ENCODE results near the gene MUC4. TPM values are rescaled to one million over a fixed set of nuclear protein-coding genes. Genes with fewer than 3 reads are reported as not detected.
"Not testable (repeated sequence)": the region's sequence is repeated elsewhere in the genome, so short reads cannot be mapped to it uniquely, and the experiment has no call there.

The MUC4 gene
- total RNA-seq, 1 donor from 2014 or later: not detected

GRCh38 chr3:195839260-195840010 lies 27.7 kb upstream of the MUC4 start:
- DNase-seq (ENCODE audit: low spot score): no peak

DNA sequence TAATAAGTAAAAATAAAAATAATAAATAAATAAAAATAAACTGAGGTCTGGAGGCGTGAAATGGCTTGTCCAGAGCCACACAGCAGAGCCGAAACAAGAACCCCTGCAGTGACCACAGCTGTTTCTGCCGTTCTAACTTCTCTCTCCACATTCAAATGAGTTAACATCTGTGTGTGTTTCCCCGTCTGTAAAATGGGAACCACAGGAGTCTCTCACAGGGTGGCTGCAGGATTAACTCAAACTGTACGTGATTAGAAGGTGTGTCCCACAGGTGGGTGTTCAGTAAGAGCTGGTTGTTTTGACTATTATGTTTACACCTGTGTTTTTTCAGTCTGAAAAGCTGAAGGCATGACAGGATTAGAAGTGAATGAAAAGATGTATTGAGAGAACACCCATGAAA lies 27.0 kb upstream of the MUC4 start:
- DNase-seq (ENCODE audit: low spot score): no peak

GRCh38 chr3:195836476-195837135 lies 24.9 kb upstream of the MUC4 start:
- DNase-seq (ENCODE audit: low spot score): no peak

DNA sequence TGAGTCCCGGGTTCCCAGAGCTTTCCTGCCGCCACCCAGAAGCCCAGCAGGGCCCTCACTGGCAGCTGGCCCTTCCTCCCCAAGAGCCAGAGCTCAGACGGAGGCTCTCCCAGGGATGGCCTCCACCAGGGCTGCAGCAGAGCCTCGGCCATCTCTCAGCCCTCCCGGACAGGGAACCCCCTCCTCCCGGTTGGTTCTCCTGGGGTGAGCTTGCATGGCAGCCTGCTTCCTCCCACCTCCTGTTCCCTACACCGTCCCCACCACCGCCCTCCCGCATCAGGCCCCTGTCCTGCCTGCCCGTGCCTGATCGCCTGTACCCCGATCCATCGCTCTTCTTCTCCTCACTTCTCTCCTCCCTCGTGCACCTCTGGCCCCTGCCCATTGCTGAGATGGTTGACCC lies 24.1 kb upstream of the MUC4 start:
- DNase-seq (ENCODE audit: low spot score): no peak

DNA sequence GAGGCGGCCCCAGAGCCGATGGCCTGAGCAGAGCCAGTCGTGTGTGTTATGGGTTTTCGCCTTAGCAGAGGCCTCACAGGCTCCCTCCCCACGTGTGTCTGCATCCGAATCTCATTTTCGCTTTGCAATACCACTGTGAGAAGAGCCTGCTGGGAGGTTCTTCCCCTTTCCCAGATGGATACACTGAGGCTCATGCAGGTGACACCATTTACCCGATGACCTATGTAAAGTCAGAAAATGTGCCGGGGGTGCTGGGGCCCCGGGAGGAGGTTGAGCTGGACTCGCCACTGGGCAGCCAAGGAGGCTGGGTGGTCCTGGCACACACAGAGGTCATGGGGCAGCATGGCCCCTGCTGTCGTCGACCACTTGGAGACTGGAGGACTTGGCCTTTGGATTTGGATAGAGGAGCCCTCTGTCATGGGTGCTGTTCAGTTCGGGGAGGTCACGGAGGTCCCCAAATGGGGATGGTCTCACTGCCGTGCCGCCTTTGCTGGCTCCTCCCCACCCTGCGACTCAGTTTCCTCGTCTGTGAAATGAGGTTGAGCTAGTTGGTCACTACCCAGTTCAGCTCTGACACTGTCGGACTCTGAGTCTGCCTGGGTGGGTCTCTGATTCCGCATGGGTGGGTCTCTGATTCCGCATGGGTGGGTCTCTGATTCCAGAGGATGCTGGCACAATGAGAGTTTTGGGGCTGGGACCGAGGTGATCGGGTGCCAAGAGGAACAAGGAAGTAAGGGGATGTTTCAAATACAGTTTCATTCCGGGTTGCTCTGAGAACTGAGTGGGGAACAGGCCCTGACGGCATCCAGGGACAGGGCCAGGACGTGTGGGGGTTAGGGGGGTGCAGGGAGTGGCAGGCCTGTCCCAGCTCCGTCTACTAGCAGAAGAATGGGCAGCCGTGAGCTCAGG lies 23.2 kb upstream of the MUC4 start:
- DNase-seq (ENCODE audit: low spot score): no peak

GRCh38 chr3:195829897-195830254 lies 18.1 kb upstream of the MUC4 start:
- DNase-seq (ENCODE audit: low spot score): no peak

- DNase-seq (ENCODE audit: low spot score): no peak
These were observed 17.0 kb upstream of the MUC4 start for GRCh38 chr3:195828762-195829161.

DNA sequence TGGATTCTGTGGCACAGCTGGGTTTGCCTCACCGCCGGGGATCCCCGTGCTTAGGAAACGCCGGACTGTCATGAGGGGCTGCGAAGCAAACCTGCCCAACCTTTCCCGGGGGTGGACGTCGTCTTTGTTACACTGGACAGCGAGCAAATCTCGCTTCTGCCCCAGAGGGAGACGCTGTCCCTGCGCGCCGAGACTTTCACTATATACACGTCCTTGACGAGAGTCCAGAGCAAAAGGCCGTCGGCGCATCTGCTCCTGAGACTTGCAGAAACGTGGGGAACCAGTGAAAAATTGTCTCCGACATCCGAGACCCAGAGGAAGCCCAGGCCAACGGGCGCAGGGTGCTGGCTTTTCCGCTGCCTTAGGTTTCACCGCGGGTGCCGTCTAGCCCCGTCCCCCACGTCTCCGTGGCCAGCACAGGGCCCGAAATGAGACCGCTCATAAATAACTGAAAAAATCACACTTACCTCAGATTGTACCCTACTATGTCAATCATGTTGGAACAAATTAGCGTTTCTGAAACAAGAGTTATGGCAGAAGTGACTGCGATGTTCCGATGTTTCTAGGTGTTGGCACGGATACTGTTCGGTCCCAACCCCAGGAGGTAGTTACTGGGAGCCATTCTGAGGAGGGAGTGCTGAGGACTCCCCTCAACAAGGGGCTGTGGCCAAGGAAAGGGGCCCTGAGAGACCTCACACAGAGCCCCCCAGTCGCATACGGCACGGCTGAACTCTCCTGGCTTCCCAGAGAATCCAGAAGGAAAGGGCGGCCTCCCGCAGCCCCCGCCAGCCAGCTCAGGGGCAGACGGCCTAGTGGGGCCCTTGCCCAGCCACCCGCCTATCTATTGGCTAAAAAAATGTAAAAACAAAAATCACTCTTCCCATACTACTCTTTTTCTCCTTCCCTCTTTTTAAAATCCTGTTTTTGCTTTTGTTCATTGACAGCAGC lies 14.4 kb upstream of the MUC4 start:
- DNase-seq (ENCODE audit: low spot score): no peak

GRCh38 chr3:195825191-195825588 lies 13.5 kb upstream of the MUC4 start:
- DNase-seq (ENCODE audit: low spot score): no peak

GRCh38 chr3:195824425-195825190 lies 12.9 kb upstream of the MUC4 start:
- not testable (repeated sequence) for DNase-seq (ENCODE audit: low spot score)

GRCh38 chr3:195823999-195824398 lies 12.3 kb upstream of the MUC4 start:
- DNase-seq (ENCODE audit: low spot score): no peak

DNA sequence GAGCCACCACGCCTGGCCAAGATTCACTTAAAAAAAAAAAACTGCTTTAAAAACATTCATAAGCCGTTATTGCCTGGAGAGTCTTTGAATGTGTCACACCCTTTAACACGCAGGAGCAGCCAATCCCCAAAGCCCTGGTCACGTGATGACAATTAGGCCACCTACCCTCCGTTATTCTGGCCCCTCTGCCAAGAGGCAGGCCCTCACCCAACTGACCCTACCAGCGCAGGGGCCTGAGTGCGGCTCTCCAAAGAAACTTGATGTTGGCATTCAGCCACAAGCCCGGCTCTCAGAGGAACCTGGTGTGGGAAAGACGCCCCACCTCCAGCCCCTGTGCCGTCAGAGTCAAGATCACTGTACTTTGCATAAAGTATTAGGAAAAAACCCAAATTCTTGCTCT lies 11.6 kb upstream of the MUC4 start:
- no peak for DNase-seq (ENCODE audit: low spot score)

DNA sequence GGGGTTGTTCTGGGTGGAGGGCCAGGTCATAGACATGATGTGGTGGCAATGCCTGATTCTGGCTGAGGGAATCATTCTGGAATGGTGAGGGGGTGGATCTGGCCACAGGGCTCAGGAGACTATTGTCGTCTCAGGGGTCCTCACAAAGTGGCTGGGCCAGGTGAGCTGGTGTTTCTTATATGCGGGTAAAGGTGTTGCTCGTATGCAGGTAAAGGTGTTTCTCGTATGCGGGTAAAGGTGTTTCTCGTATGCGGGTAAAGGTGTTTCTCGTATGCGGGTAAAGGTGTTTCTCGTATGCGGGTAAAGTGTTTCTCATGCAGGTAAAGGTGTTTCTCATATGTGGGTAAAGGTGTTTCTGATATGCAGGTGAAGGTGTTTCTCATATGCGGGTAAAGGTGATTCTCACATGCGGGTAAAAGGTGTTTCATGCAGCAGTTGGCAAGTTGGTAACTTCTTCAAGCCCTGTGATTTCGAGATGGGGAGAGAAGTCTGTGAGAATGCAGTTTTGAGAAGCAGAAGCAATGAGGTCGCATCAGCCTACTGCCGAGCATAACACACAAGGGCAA lies 10.5 kb upstream of the MUC4 start:
- DNase-seq (ENCODE audit: low spot score): no peak

DNA sequence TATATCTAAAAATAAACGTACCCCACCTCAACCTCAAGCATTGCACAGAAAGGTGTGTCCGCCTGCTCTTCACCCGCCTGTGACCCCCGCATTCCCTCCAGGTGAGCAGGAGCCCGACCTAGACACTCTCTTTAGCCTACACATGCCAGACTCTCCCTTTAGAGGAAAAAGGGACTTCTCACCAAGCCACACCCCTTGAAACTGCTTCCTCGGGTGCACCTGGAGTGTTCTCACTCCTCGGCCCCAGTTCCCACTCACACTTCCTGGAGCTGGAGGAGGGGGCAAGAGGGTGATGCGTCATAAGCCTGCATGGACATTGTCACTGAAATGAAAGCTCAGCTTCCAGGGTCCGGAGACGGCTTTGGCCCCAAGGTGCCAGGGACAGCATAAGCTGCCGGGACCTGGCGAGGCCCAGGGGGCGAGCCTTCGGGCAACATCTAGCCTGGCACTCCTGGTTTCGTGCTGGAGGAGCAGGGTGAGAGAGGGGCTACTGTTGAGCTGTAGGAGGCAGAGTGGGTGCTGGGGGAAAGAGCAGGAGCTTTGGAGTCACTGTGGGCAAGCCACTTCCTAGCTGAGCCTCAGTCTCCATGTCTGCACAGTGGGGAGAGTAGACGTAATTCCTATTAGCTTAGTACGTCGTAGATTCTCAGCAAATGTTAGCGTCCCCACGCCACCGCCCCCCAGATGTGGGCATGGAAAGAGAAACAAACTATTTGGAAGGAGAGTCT lies 9.8 kb upstream of the MUC4 start:
- no peak for DNase-seq (ENCODE audit: low spot score)

- DNase-seq (ENCODE audit: low spot score): no peak
These were observed 9.2 kb upstream of the MUC4 start for GRCh38 chr3:195820901-195821300.

- no peak for DNase-seq (ENCODE audit: low spot score)
These were observed 8.5 kb upstream of the MUC4 start for GRCh38 chr3:195820186-195820585.

DNA sequence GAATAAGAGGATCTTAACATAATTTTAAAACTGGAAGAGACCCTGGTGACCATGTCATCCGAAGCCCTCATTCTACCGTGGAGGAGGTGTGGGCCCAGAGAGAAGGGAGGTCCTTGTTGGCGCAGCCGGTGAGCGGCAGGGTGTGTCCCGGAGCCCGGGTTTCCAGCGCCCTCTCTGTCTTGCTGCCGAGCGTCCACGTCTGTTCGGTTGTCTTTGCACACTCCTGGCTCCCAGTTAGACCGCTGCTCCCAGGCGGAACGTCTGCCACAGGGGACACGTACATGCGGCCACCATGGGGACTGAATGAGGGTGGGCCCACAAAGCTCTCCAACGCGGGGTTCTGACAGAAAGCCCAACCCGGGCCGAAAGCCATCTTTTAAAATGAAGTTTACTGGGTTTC lies 6.6 kb upstream of the MUC4 start:
- no peak for DNase-seq (ENCODE audit: low spot score)

GRCh38 chr3:195817578-195818135 lies 5.9 kb upstream of the MUC4 start:
- DNase-seq (ENCODE audit: low spot score): no peak
